ENCODE results near the gene MYO5B.

DNA sequence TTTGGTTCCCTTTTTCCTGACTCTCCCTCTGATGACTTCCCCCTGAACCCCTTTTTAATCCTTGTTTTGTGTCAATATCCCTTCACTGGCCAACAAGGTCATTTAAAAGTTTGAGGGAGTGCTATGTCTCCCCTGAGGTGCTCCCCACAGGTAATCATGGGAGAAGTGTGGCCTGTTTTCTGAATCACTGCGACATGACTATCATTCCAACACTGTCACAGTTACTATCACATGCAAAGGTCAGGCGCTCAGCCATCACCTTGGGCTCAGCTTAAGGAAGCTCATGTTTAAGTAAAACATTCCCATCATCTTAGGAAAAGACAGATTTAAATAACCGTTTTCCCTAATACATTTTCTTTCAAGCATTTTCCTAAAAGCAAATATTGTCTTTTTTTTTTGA lies 360.7 kb downstream of the MYO5B start:
- TF ChIP-seq, protein P1, sequence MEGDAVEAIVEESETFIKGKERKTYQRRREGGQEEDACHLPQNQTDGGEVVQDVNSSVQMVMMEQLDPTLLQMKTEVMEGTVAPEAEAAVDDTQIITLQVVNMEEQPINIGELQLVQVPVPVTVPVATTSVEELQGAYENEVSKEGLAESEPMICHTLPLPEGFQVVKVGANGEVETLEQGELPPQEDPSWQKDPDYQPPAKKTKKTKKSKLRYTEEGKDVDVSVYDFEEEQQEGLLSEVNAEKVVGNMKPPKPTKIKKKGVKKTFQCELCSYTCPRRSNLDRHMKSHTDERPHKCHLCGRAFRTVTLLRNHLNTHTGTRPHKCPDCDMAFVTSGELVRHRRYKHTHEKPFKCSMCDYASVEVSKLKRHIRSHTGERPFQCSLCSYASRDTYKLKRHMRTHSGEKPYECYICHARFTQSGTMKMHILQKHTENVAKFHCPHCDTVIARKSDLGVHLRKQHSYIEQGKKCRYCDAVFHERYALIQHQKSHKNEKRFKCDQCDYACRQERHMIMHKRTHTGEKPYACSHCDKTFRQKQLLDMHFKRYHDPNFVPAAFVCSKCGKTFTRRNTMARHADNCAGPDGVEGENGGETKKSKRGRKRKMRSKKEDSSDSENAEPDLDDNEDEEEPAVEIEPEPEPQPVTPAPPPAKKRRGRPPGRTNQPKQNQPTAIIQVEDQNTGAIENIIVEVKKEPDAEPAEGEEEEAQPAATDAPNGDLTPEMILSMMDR (IDR thresholded peaks at IDR 0.05): no peak
- TF ChIP-seq POLR2AphosphoS5 (IDR thresholded peaks at IDR 0.05; ENCODE audit: low read depth, low read length): no peak
- TF ChIP-seq, protein P2, sequence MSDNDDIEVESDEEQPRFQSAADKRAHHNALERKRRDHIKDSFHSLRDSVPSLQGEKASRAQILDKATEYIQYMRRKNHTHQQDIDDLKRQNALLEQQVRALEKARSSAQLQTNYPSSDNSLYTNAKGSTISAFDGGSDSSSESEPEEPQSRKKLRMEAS (IDR thresholded peaks at IDR 0.05; ENCODE audit: low read depth): no peak
- TF ChIP-seq CHD2 (IDR thresholded peaks at IDR 0.05; ENCODE audit: low read length, partially characterized antibody): no peak

All from SK-N-SH (cell line).